ENCODE results near the gene TTLL11.
"Not testable (repeated sequence)": the region's sequence is repeated elsewhere in the genome, so short reads cannot be mapped to it uniquely, and the experiment has no call there.

TTLL11 gene

GRCh38 chr9:121906074-121906870 is 186.8 kb downstream of the TTLL11 start:
- DNase-seq (ENCODE audit: low read depth in 3 of 3) = no peak

- no peak for DNase-seq (ENCODE audit: low read depth in 3 of 3)
Observed at GRCh38 chr9:121902461-121903135, 190.5 kb downstream of the TTLL11 start.

- no peak for DNase-seq (ENCODE audit: low read depth in 3 of 3)
Observed at GRCh38 chr9:121901616-121902015, 191.5 kb downstream of the TTLL11 start.

- DNase-seq (ENCODE audit: low read depth in 3 of 3) = no peak
Observed at GRCh38 chr9:121900163-121900562, 192.9 kb downstream of the TTLL11 start.

- no peak for DNase-seq (ENCODE audit: low read depth in 3 of 3)
Observed at GRCh38 chr9:121898856-121899255, 194.3 kb downstream of the TTLL11 start.

GRCh38 chr9:121897140-121897539 is 196.0 kb downstream of the TTLL11 start:
- DNase-seq (ENCODE audit: low read depth in 3 of 3) = no peak

DNA sequence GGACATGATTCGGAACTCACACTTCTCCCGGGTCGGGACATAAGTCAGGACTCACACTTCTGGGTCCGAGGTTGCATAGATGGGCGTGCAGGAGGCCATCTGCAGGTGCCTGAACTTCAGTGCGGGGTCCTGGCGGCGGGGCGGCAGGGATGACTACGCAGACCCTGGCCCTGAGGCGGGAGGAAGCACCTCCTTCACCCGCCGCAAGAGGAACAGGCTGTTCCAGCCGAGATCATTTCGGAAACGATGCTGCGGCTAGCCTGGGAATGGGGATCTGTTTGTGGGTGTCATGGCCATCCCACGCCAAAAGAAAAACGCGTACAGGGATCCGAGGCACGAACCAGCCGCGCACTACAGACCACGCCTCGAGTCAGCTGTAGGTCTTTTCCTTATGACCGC is 196.6 kb downstream of the TTLL11 start:
- DNase-seq (ENCODE audit: low read depth in 3 of 3) = no peak

GRCh38 chr9:121895818-121896544 is 197.1 kb downstream of the TTLL11 start:
- DNase-seq (ENCODE audit: low read depth in 3 of 3) = no peak

DNA sequence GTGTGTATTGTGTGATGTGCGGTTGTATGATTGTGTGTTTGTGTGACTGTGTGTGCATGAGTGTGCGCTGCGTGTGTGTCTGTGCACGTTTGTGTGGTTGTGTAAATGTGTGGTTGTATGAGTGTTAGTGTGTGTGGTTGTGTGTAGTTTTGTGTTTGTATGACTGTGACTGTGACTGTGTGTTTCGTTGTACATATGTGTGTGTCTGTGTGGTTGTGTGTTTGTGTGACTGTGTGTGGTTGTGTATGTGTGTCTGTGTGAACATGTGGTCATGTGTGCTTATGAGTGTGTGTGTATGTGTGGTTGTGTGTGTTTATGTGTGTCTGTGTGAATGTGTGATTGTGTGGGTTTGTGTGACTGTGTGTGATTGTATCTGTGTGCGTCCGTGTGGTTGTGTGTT is 197.8 kb downstream of the TTLL11 start:
- DNase-seq (ENCODE audit: low read depth in 3 of 3) = no peak

GRCh38 chr9:121894380-121894779 is 198.7 kb downstream of the TTLL11 start:
- DNase-seq (ENCODE audit: low read depth in 3 of 3) = not testable (repeated sequence)

GRCh38 chr9:121893786-121894185 is 199.3 kb downstream of the TTLL11 start:
- no peak for DNase-seq (ENCODE audit: low read depth in 3 of 3)

DNA sequence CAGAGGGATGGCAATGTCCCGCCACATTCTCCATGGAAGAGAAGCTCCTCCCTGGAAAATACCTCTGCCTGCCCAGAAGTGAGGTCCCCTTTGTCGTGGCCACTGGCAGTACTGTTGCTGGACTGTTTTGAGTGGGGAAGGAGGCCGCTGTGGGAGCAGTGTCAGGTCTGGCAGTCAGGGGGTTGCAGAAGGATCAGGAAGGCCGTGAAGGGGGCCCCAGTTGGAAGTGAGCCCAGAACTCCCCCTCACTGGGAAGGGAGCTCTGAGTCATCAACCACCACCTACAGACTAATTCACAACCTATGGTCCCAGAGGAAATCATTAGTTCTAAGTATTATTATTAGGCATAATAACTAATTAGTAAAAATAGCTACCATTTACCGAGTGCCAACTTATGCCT is 200.4 kb downstream of the TTLL11 start:
- DNase-seq (ENCODE audit: low read depth in 3 of 3) = no peak

GRCh38 chr9:121890746-121891145 is 202.4 kb downstream of the TTLL11 start:
- DNase-seq (ENCODE audit: low read depth in 3 of 3) = no peak

GRCh38 chr9:121889990-121890563 is 203.0 kb downstream of the TTLL11 start:
- DNase-seq (ENCODE audit: low read depth in 3 of 3) = no peak

GRCh38 chr9:121888438-121888775 is 204.7 kb downstream of the TTLL11 start:
- no peak for DNase-seq (ENCODE audit: low read depth in 3 of 3)

GRCh38 chr9:121887553-121888437 is 205.3 kb downstream of the TTLL11 start:
- DNase-seq (ENCODE audit: low read depth in 3 of 3) = no peak

GRCh38 chr9:121886759-121887485 is 206.2 kb downstream of the TTLL11 start:
- no peak for DNase-seq (ENCODE audit: low read depth in 3 of 3)

- no peak for DNase-seq (ENCODE audit: low read depth in 3 of 3)
Observed at GRCh38 chr9:121885345-121885901, 207.7 kb downstream of the TTLL11 start.

DNA sequence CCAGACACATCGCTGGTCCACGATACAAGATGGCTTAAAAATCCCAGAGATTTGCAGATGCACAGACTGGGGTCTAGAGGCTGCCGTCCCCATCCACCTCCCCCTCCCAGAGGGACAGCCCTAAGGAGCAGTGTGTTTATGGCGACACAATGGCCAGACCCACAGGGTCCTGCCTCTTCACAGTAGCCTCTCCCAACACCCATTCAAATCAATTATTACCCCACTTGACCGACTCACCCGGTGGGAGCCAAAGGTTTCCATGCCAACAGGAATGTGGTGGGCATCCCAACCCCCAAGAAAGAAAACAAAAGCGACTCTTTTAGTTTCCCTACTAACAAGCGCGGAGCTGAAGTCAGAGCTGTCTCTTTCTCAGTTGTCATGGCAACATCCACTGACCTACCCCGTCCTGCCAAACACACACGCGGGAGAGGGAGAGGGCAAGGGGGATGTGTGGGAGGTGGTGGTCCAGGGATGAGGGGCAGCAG is 209.0 kb downstream of the TTLL11 start:
- no peak for DNase-seq (ENCODE audit: low read depth in 3 of 3)
